ENCODE data around the gene RPP30. TPM values are rescaled to one million over a fixed set of nuclear protein-coding genes. Genes with fewer than 3 reads are reported as not detected.

The RPP30 gene
- 10 to 100 TPM; 28.4 to 40.9 (median 30.3) TPM for total RNA-seq

- no peak for TF ChIP-seq CTCF (IDR thresholded peaks at IDR 0.05; ENCODE audit: low read depth)
Measured at GRCh38 chr10:90871766-90872647, at the start of gene RPP30. Gene RPP30 (plus strand): TSS chr10:90871974. CDS start chr10:90871987, 13 bp downstream.

GRCh38 chr10:90822508-90822907, 49.3 kb upstream of the RPP30 start:
- TF ChIP-seq CTCF (IDR thresholded peaks at IDR 0.05; ENCODE audit: low read depth): no peak

- no peak for TF ChIP-seq CTCF (IDR thresholded peaks at IDR 0.05; ENCODE audit: low read depth)
Measured at GRCh38 chr10:90832111-90832510, 39.7 kb upstream of the RPP30 start.

GRCh38 chr10:90834326-90834725, 37.4 kb upstream of the RPP30 start:
- no peak for TF ChIP-seq CTCF (IDR thresholded peaks at IDR 0.05; ENCODE audit: low read depth)

GRCh38 chr10:90837486-90837885, 34.3 kb upstream of the RPP30 start:
- no peak for TF ChIP-seq CTCF (IDR thresholded peaks at IDR 0.05; ENCODE audit: low read depth)

- TF ChIP-seq CTCF (IDR thresholded peaks at IDR 0.05; ENCODE audit: low read depth): no peak
Measured at GRCh38 chr10:90842725-90843124, 29.0 kb upstream of the RPP30 start.

GRCh38 chr10:90845726-90846125, 26.0 kb upstream of the RPP30 start:
- TF ChIP-seq CTCF (IDR thresholded peaks at IDR 0.05; ENCODE audit: low read depth): no peak
